ENCODE measurements around the gene SGMS1. TPM values are rescaled to one million over a fixed set of nuclear protein-coding genes. Genes with fewer than 3 reads are reported as not detected.
A peak's percentile ranks its signal among the peaks of the same experiment; 100 is the strongest.

SGMS1 gene
- total RNA-seq, 3 donors from 2014 or later (not counting 1 experiment from before 2014, with no cell fraction given), result 24.5 to 32.7 (median 30.4) TPM

GRCh38 chr10:50324680-50325393, 298.9 kb downstream of the SGMS1 start:
- Histone ChIP-seq H3K27me3 (ENCODE audit: control insufficient read depth, insufficient read depth, low read length) (no peaks in the 10 kb centered on the region), H3K4me1 (ENCODE audit: control insufficient read depth, insufficient read depth, low read length) (no peaks in the 10 kb centered on the region), H3K4me3 (ENCODE audit: low read length) (no peak overlapping the region), H3K27ac (ENCODE audit: low read length) (no peak overlapping the region), H3K36me3 (ENCODE audit: control insufficient read depth, insufficient read depth, low read length) (peaks cover 5% of the 10 kb centered on the region), H3K9me3 (ENCODE audit: control insufficient read depth, insufficient read depth, low read length) (no peaks in the 10 kb centered on the region)
- H3K36me3 Mint-ChIP-seq, result peaks cover 5% of the 10 kb centered on the region
- intact Hi-C loops (cut with micrococcal nuclease), result no loop called here
- no peaks in the 10 kb centered on the region for H3K27me3 Mint-ChIP-seq (ENCODE audit: low read depth in 2 of 2)
- TF ChIP-seq CTCF (IDR thresholded peaks at IDR 0.05), result no peak
- H3K9me3 Mint-ChIP-seq, result no peaks in the 10 kb centered on the region
- no peak for DNase-seq
- WGBS (ENCODE audit: insufficient coverage), result 100% methylated on average over 3 of the region's 4 CpGs
- peaks cover 12 to 13% of the 10 kb centered on the region in 2 donors for H3K4me1 Mint-ChIP-seq
- ATAC-seq, result no peak
- no peak overlapping the region for H3K27ac Mint-ChIP-seq
- H3K4me3 Mint-ChIP-seq, result no peak overlapping the region

GRCh38 chr10:50324046-50324445, 299.7 kb downstream of the SGMS1 start:
- H3K9me3 ChIP-seq (ENCODE audit: control insufficient read depth, insufficient read depth, low read length), result no peaks in the 10 kb centered on the region
- no peaks in the 10 kb centered on the region for H3K4me1 ChIP-seq (ENCODE audit: control insufficient read depth, insufficient read depth, low read length)
- ATAC-seq (no peak), DNase-seq (no peak)
- H3K36me3 ChIP-seq (ENCODE audit: control insufficient read depth, insufficient read depth, low read length), result peaks cover 5% of the 10 kb centered on the region
- H3K4me1 Mint-ChIP-seq, result peaks cover 12 to 13% of the 10 kb centered on the region in 2 donors
- H3K4me3 Mint-ChIP-seq, result no peak overlapping the region
- WGBS (ENCODE audit: insufficient coverage), result 92% methylated on average over 2 of the region's 2 CpGs
- H3K27ac Mint-ChIP-seq, result no peak overlapping the region
- no peaks in the 10 kb centered on the region for H3K27me3 ChIP-seq (ENCODE audit: control insufficient read depth, insufficient read depth, low read length)
- no peak overlapping the region for H3K27ac ChIP-seq (ENCODE audit: low read length)
- H3K4me3 ChIP-seq (ENCODE audit: low read length), result no peak overlapping the region
- intact Hi-C loops (cut with micrococcal nuclease), result no loop called here
- peaks cover 5% of the 10 kb centered on the region for H3K36me3 Mint-ChIP-seq
- TF ChIP-seq CTCF (IDR thresholded peaks at IDR 0.05), result no peak
- H3K27me3 Mint-ChIP-seq (ENCODE audit: low read depth in 2 of 2), result no peaks in the 10 kb centered on the region
- no peaks in the 10 kb centered on the region for H3K9me3 Mint-ChIP-seq

GRCh38 chr10:50322077-50322476, 301.7 kb downstream of the SGMS1 start:
- H3K27ac ChIP-seq (ENCODE audit: low read length), result no peak overlapping the region
- H3K27me3 ChIP-seq (ENCODE audit: control insufficient read depth, insufficient read depth, low read length), result no peaks in the 10 kb centered on the region
- H3K9me3 ChIP-seq (ENCODE audit: control insufficient read depth, insufficient read depth, low read length), result no peaks in the 10 kb centered on the region
- H3K9me3 Mint-ChIP-seq, result no peaks in the 10 kb centered on the region
- 93% methylated on average over 1 of the region's 3 CpGs for WGBS (ENCODE audit: insufficient coverage)
- no peak for TF ChIP-seq CTCF (IDR thresholded peaks at IDR 0.05)
- intact Hi-C loops (cut with micrococcal nuclease), result no loop called here
- H3K4me3 Mint-ChIP-seq, result no peak overlapping the region
- H3K27ac Mint-ChIP-seq, result no peak overlapping the region
- no peak overlapping the region for H3K4me3 ChIP-seq (ENCODE audit: low read length)
- peaks cover 5% of the 10 kb centered on the region for H3K36me3 ChIP-seq (ENCODE audit: control insufficient read depth, insufficient read depth, low read length)
- DNase-seq (peak in 1 of 2 donors; percentile 11), ATAC-seq (no peak)
- no peaks in the 10 kb centered on the region for H3K27me3 Mint-ChIP-seq (ENCODE audit: low read depth in 2 of 2)
- peaks cover 5% of the 10 kb centered on the region for H3K36me3 Mint-ChIP-seq
- peaks cover 11 to 12% of the 10 kb centered on the region in 2 donors for H3K4me1 Mint-ChIP-seq
- H3K4me1 ChIP-seq (ENCODE audit: control insufficient read depth, insufficient read depth, low read length), result no peaks in the 10 kb centered on the region

GRCh38 chr10:50318129-50318528, 305.6 kb downstream of the SGMS1 start:
- H3K4me3 Mint-ChIP-seq, result no peak overlapping the region
- H3K27ac ChIP-seq (ENCODE audit: low read length), result no peak overlapping the region
- no peaks in the 10 kb centered on the region for H3K9me3 ChIP-seq (ENCODE audit: control insufficient read depth, insufficient read depth, low read length)
- intact Hi-C loops (cut with micrococcal nuclease), result no loop called here
- H3K36me3 Mint-ChIP-seq, result no peaks in the 10 kb centered on the region
- no peaks in the 10 kb centered on the region for H3K4me1 ChIP-seq (ENCODE audit: control insufficient read depth, insufficient read depth, low read length)
- no peak for TF ChIP-seq CTCF (IDR thresholded peaks at IDR 0.05)
- H3K27me3 Mint-ChIP-seq (ENCODE audit: low read depth in 2 of 2), result no peaks in the 10 kb centered on the region
- H3K4me1 Mint-ChIP-seq, result peaks cover 10 to 21% of the 10 kb centered on the region in 2 donors
- ATAC-seq (no peak), DNase-seq (no peak)
- no peak overlapping the region for H3K27ac Mint-ChIP-seq
- no peak overlapping the region for H3K4me3 ChIP-seq (ENCODE audit: low read length)
- no peaks in the 10 kb centered on the region for H3K27me3 ChIP-seq (ENCODE audit: control insufficient read depth, insufficient read depth, low read length)
- H3K36me3 ChIP-seq (ENCODE audit: control insufficient read depth, insufficient read depth, low read length), result peaks cover 3% of the 10 kb centered on the region
- no peaks in the 10 kb centered on the region for H3K9me3 Mint-ChIP-seq
